ENCODE data around the gene TTLL11.

Gene TTLL11

GRCh38 chr9:121852651-121853616 is 240.2 kb downstream of the TTLL11 start:
- no peak for DNase-seq (ENCODE audit: low spot score)

GRCh38 chr9:121852241-121852640 is 240.9 kb downstream of the TTLL11 start:
- no peak for DNase-seq (ENCODE audit: low spot score)

- DNase-seq (ENCODE audit: low spot score): no peak
Measured at GRCh38 chr9:121851641-121852091, 241.4 kb downstream of the TTLL11 start.

- no peak for DNase-seq (ENCODE audit: low spot score)
Measured at GRCh38 chr9:121850366-121850765, 242.7 kb downstream of the TTLL11 start.

- no peak for DNase-seq (ENCODE audit: low spot score)
Measured at GRCh38 chr9:121849554-121849953, 243.6 kb downstream of the TTLL11 start.

- no peak for DNase-seq (ENCODE audit: low spot score)
Measured at GRCh38 chr9:121844562-121844961, 248.5 kb downstream of the TTLL11 start.

- no peak for DNase-seq (ENCODE audit: low spot score)
Measured at GRCh38 chr9:121844098-121844497, 249.0 kb downstream of the TTLL11 start.

- no peak for DNase-seq (ENCODE audit: low spot score)
Measured at GRCh38 chr9:121842612-121842978, 250.5 kb downstream of the TTLL11 start.

GRCh38 chr9:121841771-121842611 is 251.1 kb downstream of the TTLL11 start:
- DNase-seq (ENCODE audit: low spot score): no peak

GRCh38 chr9:121840838-121841760 is 252.0 kb downstream of the TTLL11 start:
- DNase-seq (ENCODE audit: low spot score): no peak

- no peak for DNase-seq (ENCODE audit: low spot score)
Measured at GRCh38 chr9:121839726-121840500, 253.2 kb downstream of the TTLL11 start.

- DNase-seq (ENCODE audit: low spot score): no peak
Measured at GRCh38 chr9:121838746-121839669, 254.1 kb downstream of the TTLL11 start.

GRCh38 chr9:121837113-121837961 is 255.8 kb downstream of the TTLL11 start:
- DNase-seq (ENCODE audit: low spot score): no peak

GRCh38 chr9:121836366-121836885 is 256.7 kb downstream of the TTLL11 start:
- DNase-seq (ENCODE audit: low spot score): no peak

- peak; percentile 61 for DNase-seq (ENCODE audit: low spot score)
Measured at GRCh38 chr9:121835587-121836365, 257.3 kb downstream of the TTLL11 start.

- DNase-seq (ENCODE audit: low spot score): no peak
Measured at GRCh38 chr9:121833061-121833460, 260.0 kb downstream of the TTLL11 start.

- no peak for DNase-seq (ENCODE audit: low spot score)
Measured at GRCh38 chr9:121831869-121832268, 261.2 kb downstream of the TTLL11 start.

Measured in kidney capillary endothelial cell (primary cell).